Effector CD4-positive, alpha-beta T cell (primary cell): ENCODE measurements around the gene DNAH9.

Source experiments
- DNase-seq: peaks from one replicate; pipeline ENCODE4 v3.0.0-alpha.2; 2020

DNAH9 gene

GRCh38 chr17:11690681-11691080 lies 92.4 kb downstream of the DNAH9 start:
- no peak for DNase-seq

- DNase-seq = no peak
Measured at GRCh38 chr17:11692688-11693087, 94.4 kb downstream of the DNAH9 start.

- DNase-seq = no peak
Measured at GRCh38 chr17:11693284-11693683, 95.0 kb downstream of the DNAH9 start.

GRCh38 chr17:11700668-11701067 lies 102.4 kb downstream of the DNAH9 start:
- DNase-seq = no peak

- DNase-seq = no peak
Measured at GRCh38 chr17:11701911-11702310, 103.6 kb downstream of the DNAH9 start.

- DNase-seq = no peak
Measured at GRCh38 chr17:11704041-11704440, 105.8 kb downstream of the DNAH9 start.

GRCh38 chr17:11705111-11705510 lies 106.8 kb downstream of the DNAH9 start:
- no peak for DNase-seq

- DNase-seq = no peak
Measured at GRCh38 chr17:11707586-11707985, 109.3 kb downstream of the DNAH9 start.

GRCh38 chr17:11712456-11712855 lies 114.2 kb downstream of the DNAH9 start:
- no peak for DNase-seq

GRCh38 chr17:11719203-11719602 lies 120.9 kb downstream of the DNAH9 start:
- no peak for DNase-seq

- DNase-seq = no peak
Measured at GRCh38 chr17:11719856-11720255, 121.6 kb downstream of the DNAH9 start.

- DNase-seq = no peak
Measured at GRCh38 chr17:11720816-11721215, 122.5 kb downstream of the DNAH9 start.

GRCh38 chr17:11730747-11731146 lies 132.5 kb downstream of the DNAH9 start:
- DNase-seq = no peak

GRCh38 chr17:11736613-11737312 lies 138.5 kb downstream of the DNAH9 start:
- DNase-seq = no peak

GRCh38 chr17:11737313-11737679 lies 139.0 kb downstream of the DNAH9 start:
- DNase-seq = no peak

GRCh38 chr17:11738151-11738550 lies 139.9 kb downstream of the DNAH9 start:
- DNase-seq = no peak

- no peak for DNase-seq
Measured at GRCh38 chr17:11739351-11739750, 141.1 kb downstream of the DNAH9 start.

- DNase-seq = no peak
Measured at GRCh38 chr17:11739848-11740247, 141.6 kb downstream of the DNAH9 start.

- DNase-seq = no peak
Measured at GRCh38 chr17:11742886-11743285, 144.6 kb downstream of the DNAH9 start.

- DNase-seq = no peak
Measured at GRCh38 chr17:11744696-11745095, 146.4 kb downstream of the DNAH9 start.

- no peak for DNase-seq
Measured at GRCh38 chr17:11747441-11747840, 149.2 kb downstream of the DNAH9 start.

GRCh38 chr17:11757815-11758214 lies 159.5 kb downstream of the DNAH9 start:
- no peak for DNase-seq

- no peak for DNase-seq
Measured at GRCh38 chr17:11768106-11768505, 169.8 kb downstream of the DNAH9 start.

GRCh38 chr17:11768981-11769380 lies 170.7 kb downstream of the DNAH9 start:
- DNase-seq = no peak

GRCh38 chr17:11772031-11772430 lies 173.8 kb downstream of the DNAH9 start:
- no peak for DNase-seq
